ENCODE measurements around the gene VEZF1.

- TF ChIP-seq CTCF (conservative IDR thresholded peaks at IDR 0.05; ENCODE audit: low read depth in 2 of 2) (no peak), POLR2AphosphoS5 (IDR thresholded peaks at IDR 0.05; ENCODE audit: low read depth) (no peak), EZH2 (IDR thresholded peaks at IDR 0.05; ENCODE audit: low read depth, unreplicated experiment) (no peak), EZH2phosphoT487 (IDR thresholded peaks at IDR 0.05; ENCODE audit: unreplicated experiment) (no peak), CREB1 (CRISPR knock-in tag; IDR thresholded peaks at IDR 0.05; ENCODE audit: low read depth) (no peak), ZNF114 (CRISPR knock-in tag; IDR thresholded peaks at IDR 0.05) (no peak), REST (IDR thresholded peaks at IDR 0.05; ENCODE audit: unreplicated experiment) (no peak), JUNB (IDR thresholded peaks at IDR 0.05; ENCODE audit: unreplicated experiment) (no peak), NANOG (IDR thresholded peaks at IDR 0.05; ENCODE audit: borderline replicate concordance) (no peak), STAT1 (IDR thresholded peaks at IDR 0.05; ENCODE audit: unreplicated experiment) (no peak), ZNF331 (CRISPR knock-in tag; IDR thresholded peaks at IDR 0.05; ENCODE audit: low read depth) (no peak)
- TF ChIP-seq, protein P1, sequence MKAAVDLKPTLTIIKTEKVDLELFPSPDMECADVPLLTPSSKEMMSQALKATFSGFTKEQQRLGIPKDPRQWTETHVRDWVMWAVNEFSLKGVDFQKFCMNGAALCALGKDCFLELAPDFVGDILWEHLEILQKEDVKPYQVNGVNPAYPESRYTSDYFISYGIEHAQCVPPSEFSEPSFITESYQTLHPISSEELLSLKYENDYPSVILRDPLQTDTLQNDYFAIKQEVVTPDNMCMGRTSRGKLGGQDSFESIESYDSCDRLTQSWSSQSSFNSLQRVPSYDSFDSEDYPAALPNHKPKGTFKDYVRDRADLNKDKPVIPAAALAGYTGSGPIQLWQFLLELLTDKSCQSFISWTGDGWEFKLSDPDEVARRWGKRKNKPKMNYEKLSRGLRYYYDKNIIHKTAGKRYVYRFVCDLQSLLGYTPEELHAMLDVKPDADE (IDR thresholded peaks at IDR 0.05) = no peak
- TF ChIP-seq, protein P2, sequence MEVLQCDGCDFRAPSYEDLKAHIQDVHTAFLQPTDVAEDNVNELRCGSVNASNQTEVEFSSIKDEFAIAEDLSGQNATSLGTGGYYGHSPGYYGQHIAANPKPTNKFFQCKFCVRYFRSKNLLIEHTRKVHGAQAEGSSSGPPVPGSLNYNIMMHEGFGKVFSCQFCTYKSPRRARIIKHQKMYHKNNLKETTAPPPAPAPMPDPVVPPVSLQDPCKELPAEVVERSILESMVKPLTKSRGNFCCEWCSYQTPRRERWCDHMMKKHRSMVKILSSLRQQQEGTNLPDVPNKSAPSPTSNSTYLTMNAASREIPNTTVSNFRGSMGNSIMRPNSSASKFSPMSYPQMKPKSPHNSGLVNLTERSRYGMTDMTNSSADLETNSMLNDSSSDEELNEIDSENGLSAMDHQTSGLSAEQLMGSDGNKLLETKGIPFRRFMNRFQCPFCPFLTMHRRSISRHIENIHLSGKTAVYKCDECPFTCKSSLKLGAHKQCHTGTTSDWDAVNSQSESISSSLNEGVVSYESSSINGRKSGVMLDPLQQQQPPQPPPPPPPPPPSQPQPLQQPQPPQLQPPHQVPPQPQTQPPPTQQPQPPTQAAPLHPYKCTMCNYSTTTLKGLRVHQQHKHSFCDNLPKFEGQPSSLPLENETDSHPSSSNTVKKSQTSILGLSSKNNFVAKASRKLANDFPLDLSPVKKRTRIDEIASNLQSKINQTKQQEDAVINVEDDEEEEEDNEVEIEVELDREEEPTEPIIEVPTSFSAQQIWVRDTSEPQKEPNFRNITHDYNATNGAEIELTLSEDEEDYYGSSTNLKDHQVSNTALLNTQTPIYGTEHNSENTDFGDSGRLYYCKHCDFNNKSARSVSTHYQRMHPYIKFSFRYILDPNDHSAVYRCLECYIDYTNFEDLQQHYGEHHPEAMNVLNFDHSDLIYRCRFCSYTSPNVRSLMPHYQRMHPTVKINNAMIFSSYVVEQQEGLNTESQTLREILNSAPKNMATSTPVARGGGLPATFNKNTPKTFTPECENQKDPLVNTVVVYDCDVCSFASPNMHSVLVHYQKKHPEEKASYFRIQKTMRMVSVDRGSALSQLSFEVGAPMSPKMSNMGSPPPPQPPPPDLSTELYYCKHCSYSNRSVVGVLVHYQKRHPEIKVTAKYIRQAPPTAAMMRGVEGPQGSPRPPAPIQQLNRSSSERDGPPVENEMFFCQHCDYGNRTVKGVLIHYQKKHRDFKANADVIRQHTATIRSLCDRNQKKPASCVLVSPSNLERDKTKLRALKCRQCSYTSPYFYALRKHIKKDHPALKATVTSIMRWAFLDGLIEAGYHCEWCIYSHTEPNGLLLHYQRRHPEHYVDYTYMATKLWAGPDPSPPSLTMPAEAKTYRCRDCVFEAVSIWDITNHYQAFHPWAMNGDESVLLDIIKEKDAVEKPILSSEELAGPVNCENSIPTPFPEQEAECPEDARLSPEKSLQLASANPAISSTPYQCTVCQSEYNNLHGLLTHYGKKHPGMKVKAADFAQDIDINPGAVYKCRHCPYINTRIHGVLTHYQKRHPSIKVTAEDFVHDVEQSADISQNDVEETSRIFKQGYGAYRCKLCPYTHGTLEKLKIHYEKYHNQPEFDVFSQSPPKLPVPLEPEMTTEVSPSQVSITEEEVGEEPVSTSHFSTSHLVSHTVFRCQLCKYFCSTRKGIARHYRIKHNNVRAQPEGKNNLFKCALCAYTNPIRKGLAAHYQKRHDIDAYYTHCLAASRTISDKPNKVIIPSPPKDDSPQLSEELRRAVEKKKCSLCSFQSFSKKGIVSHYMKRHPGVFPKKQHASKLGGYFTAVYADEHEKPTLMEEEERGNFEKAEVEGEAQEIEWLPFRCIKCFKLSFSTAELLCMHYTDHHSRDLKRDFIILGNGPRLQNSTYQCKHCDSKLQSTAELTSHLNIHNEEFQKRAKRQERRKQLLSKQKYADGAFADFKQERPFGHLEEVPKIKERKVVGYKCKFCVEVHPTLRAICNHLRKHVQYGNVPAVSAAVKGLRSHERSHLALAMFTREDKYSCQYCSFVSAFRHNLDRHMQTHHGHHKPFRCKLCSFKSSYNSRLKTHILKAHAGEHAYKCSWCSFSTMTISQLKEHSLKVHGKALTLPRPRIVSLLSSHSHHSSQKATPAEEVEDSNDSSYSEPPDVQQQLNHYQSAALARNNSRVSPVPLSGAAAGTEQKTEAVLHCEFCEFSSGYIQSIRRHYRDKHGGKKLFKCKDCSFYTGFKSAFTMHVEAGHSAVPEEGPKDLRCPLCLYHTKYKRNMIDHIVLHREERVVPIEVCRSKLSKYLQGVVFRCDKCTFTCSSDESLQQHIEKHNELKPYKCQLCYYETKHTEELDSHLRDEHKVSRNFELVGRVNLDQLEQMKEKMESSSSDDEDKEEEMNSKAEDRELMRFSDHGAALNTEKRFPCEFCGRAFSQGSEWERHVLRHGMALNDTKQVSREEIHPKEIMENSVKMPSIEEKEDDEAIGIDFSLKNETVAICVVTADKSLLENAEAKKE (CRISPR knock-in tag; IDR thresholded peaks at IDR 0.05) = no peak
Measured at GRCh38 chr17:58005031-58005727, 17.1 kb upstream of the VEZF1 start.

All from GM23338 (cell line).